GM18505 (cell line): ENCODE measurements around the gene POLA1.

ENCODE experiments used
- ATAC-seq: cut with Tn5 transposase; IDR thresholded peaks from one replicate; pipeline ENCODE4 v1.9.1; 2021; ENCODE audit not compliant: unreplicated experiment
- POLR2A ChIP-seq: IDR thresholded peaks from 4 replicates; pipeline ENCODE4 v1.6.1; 2011; ENCODE audit warnings: borderline replicate concordance; ENCODE audit not compliant: insufficient read depth, insufficient read length; ENCODE audit errors: extremely low read depth

POLA1 gene

DNA sequence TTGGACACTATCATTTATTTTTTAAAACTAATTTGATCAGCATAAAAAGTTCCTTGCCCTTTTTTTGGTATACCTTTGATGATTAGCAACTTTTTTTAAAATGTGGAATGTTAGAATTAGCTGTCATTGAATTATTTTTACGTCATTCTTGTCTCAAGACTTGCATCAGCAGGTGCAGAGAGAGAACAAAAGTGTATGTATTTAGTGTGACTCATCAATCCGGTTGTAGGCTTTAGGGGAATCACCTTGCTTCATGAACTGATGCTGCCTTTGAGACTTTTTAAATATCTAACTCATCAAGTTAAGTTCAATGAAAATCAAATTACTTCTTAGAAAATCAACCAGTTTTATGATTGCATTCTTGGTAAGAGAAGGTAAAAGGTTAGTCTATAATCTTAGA, 197.0 kb downstream of the POLA1 start:
- ATAC-seq, result no peak
- no peak for TF ChIP-seq POLR2A

DNA sequence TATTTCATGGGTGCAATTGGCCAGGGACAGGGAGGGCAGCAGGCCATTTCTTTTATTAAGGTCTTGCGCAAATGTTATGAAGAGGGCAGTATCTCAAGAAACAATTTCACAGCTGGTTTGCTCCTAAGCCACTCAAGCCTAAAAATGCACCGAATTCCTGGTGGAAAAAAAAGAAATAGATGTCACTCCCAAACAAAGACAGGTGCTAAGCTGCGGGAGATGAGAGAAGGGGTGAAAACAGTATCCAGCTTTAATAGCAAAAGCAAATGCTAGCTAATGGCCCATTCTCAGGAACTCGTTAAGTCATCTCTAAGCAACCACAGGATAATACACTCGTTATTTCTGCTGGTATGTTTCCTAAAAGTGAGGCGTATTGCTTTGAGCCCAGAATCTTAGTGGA, 205.7 kb downstream of the POLA1 start:
- no peak for TF ChIP-seq POLR2A
- no peak for ATAC-seq

DNA sequence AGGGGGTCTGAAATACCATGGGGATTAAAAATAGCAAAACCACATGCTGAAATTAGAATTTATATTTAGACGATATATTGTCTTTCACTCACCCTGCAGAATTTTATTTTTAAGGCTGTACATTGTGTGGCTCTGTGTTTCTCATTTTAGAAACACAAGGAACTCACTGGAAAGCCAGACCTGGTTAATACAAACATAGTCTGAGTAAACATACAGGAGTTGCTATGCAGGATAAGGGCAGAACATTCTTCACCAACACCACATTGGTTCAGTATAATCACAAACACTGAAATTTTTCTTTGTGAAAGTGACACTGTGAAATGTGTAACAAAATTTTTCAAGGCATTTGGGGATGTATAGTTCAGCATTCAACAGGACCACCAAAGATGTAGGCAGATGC, 206.5 kb downstream of the POLA1 start:
- no peak for ATAC-seq
- TF ChIP-seq POLR2A, result no peak

DNA sequence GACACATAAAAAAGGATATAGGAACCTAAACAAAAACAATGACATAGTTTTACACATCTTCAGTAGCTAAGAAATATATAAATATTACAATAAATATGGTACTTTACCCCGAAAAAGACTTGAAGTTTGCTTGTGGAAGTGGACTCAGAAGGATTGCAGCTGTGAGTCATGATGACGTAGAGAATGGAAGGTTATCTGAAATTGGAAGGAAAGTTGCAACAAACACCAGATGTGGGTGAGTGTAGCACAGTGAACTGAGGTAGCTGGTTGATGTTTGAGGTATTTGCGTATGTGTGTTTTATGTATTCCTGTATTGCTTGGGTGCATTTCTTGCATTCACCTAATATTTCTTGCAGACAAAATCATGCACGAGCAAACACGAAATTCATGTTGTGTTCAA, 209.1 kb downstream of the POLA1 start:
- no peak for ATAC-seq
- TF ChIP-seq POLR2A, result no peak

DNA sequence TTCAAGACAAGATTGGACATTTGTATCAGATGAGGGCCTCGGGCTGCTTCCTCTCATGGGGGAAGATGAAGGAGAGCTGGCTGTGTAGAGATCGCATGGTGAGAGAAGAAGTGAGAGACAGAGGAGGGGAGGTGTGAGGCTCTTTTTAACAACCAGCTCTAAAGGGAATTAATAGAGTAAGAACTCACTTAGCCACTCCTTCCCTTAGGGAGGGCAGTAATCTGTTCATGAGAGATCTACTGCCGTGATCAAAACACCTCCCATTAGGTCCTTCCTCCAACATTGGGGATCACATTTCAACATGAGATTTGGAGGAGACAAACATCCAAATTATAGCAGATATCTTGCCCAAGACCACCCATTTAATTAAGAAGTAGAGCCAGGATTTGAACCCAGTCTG, 225.0 kb downstream of the POLA1 start:
- no peak for TF ChIP-seq POLR2A
- ATAC-seq, result no peak

DNA sequence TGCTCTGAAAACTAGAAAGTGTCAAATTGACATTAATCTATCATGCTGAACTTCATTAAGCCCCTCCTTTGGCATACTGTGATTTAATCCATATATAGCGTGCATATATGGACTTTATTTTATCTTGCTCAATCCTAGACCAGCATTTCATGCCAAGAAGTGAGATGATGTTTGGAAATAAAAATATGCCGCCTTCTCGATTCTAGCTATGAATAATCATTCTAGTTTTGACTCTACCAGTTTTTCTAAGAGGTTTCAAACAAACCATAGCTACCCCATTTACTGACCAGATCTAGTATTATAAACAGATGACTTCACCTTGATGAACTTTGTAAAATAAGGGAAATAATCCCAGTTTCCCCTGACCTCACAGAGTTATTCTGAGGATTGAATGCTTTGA, 227.1 kb downstream of the POLA1 start:
- TF ChIP-seq POLR2A, result no peak
- ATAC-seq, result peak; percentile 66

DNA sequence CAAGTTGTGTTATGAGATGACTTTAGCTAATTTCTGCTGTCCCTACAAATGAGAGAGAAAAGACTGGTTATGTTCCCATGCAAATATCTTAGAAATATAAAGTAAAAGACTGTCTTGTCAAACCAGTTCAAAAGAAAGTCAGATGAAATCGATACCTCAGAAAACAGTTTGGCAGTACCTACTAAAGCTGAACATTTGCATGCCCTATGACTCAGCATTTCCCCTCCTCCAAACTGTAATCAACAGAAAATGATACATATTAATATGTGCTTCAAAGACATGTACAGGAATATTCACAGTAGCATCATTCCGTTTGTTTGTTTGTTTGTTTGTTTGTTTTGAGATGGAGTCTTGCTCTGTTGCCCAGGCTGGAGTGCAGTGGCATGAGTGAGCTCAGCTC, 231.7 kb downstream of the POLA1 start:
- TF ChIP-seq POLR2A, result no peak
- no peak for ATAC-seq

DNA sequence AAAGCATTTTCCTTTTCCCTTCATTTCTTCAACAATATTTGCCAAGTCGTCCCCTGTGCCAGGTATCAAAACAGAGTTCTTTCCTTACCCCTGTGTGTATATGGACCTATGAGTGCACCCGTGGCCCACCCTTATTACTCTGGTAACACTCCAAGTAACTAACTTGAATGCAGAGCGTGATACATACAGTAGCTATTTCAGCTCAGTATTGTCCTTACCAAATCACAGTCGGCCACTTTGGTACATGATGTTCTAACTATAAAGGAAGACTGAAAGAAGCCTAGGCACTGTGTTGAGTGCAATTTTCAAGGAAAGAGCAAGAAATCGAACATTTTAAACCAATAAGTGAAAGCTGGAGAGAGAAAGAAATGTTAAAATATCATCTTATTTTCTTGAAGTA, 233.7 kb downstream of the POLA1 start:
- ATAC-seq, result no peak
- no peak for TF ChIP-seq POLR2A

DNA sequence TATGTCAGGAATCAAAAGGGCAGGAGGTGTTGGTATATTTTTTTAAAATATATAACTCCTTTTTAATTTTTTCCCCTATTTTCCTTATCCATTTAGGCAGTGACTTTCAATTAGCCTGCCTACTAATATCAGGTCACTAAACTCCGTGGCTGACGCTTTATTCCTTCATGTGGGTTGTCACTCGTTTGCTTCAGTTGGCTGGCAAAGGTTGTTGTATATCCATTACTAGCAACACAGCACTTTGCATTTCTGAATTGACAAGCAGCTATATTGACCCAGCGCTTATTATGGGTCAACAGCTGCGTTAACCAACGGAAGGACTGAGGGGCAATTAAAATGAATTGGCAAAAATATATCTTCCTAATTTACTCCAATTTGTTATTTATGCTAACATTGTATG, 234.4 kb downstream of the POLA1 start:
- no peak for ATAC-seq
- no peak for TF ChIP-seq POLR2A

DNA sequence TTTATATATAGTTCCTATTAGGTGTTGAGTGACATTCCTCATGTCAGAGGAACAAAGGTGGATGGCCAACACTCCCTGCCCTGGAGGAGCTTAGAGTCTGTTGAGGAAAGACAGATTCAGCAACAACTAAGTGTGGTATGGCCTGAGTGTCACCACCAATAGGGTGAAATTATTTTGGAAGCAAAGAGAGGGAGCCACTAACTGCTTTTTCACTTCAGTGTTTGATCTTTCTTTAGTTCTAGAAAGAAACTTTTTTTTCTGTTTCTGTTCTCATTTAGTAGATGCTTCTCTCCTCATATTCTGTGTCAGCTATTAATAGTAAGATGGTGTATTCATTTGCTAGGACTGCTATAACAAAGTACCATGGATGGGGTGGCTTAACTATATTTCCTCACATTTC, 240.6 kb downstream of the POLA1 start:
- no peak for TF ChIP-seq POLR2A
- ATAC-seq, result no peak

DNA sequence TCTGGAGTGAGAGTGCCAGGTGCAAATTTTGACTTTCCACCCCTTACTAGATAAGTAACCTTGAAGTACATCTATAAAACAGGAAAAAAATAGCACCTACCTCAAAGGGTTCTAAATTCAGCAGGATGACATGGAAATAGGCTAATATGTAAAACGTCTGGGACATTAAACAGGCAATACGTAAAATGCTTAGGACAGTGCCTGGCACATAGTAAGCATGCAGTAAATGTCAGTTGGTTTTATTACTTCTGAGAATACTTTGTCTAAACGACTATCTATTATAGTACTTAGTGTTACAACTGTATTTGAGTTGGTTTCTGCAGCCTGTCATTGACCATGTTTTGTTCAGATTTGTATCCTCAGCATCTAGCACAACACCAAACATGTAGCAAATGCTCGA, 251.3 kb downstream of the POLA1 start:
- TF ChIP-seq POLR2A, result no peak
- no peak for ATAC-seq

DNA sequence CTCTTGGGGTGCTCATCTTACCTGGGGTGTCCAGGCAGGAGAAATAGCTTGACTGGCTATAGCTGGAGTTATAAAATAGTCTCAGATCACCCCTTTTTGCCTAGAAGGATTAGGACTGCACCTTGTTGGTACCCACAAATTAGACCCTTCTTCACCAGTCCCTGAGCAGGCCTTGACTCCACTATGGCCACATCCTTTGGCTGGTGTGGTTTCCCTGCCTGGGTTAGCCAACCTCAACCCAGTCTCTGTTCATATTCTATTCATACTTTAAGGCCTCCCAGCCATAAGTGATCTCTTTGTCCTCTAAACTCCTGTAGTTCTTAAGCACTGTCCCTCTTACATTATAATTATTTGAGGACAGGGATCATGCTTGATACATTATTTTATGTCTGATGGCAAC, 252.7 kb downstream of the POLA1 start:
- TF ChIP-seq POLR2A, result no peak
- ATAC-seq, result no peak

DNA sequence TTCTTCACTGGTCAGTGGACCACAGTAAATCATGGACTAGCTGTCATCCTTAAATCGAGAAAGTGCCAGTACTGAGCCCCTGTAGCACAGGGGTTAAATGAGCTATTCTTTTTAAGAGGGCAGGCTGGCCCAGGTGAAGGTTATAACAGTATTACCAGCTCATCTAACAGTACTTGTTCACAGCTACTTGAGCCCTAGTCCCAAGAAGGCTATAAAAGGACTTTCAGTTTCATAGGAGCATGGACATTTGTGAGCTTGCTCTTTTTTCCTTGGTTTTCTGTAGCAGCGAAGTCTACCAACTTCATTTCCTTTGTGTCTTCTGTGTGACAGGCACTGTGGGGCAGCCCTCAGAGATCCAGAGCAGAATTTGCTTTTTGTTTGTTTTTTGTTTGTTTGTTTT, 261.0 kb downstream of the POLA1 start:
- no peak for ATAC-seq
- no peak for TF ChIP-seq POLR2A

DNA sequence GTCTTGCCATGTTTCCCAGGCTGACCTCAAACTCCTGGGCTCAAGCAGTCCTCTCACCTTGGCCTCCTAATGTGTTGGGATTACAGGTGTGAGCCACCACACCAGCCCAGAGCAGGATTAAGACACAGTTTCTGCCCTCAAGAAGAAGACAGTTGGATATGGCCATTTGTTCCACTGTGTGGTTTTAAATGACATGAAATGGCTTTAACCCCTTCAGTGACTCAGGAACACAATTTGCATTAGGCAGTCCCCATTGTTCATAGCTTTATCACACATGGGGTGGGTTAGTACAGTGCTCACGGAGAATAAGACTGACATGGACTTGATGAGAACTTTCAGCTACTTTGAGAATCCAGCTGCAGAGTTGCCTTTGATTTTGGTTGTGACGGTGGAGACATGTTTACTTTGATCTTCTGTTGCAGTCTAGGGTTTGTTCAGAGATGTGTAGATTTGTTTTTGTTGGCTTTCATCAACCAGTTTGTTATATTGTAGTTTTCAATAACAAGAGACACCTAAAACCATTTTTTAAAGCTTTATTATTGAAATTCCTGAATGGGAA, 261.7 kb downstream of the POLA1 start:
- ATAC-seq, result no peak
- TF ChIP-seq POLR2A, result no peak

DNA sequence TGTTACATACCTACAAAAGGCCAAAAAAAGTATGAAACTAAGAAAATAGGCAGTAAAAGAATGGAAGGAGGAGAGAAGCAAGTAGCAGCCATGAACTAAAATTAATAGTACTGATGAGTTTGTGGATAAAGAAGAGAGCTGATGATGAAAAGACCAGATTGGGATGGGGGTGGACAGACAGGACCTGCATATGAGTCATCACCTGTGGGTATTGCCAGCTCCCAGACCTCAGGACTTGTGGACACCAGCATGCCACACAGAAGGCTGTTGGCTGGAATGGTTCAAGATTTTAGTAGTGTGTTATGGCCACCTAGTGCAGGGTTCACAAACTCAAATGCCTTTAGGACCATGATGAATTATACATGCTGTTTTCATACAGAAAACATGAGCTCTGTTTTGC, 263.1 kb downstream of the POLA1 start:
- no peak for TF ChIP-seq POLR2A
- ATAC-seq, result no peak
